ENCODE data around the gene MARK2.

MARK2 gene

DNA sequence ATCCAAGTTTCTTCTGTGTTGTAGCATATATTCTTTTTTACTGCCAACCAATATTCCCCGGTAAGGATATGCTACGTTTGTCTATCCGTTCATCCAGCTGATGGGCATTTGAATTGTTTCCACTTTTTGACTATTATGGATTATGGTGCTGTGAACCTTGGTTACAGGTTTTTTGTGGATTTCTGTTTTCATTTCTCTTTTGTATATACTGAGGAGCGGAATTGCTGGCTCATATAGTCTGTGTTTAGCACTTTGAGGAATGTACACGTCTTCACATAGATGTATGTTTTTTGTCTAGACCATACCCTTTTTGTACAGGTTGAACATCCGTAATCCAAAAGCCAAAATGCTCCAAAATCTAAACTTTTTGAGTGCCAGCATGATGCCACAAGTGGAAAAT is 54.4 kb downstream of the MARK2 start:
- no peak overlapping the region for H3K4me3 ChIP-seq (ENCODE audit: low read depth, low read length)
- no peaks in the 10 kb centered on the region for H3K27me3 ChIP-seq (ENCODE audit: insufficient read depth, low read depth, severe bottlenecking)
- TF ChIP-seq, protein P1, sequence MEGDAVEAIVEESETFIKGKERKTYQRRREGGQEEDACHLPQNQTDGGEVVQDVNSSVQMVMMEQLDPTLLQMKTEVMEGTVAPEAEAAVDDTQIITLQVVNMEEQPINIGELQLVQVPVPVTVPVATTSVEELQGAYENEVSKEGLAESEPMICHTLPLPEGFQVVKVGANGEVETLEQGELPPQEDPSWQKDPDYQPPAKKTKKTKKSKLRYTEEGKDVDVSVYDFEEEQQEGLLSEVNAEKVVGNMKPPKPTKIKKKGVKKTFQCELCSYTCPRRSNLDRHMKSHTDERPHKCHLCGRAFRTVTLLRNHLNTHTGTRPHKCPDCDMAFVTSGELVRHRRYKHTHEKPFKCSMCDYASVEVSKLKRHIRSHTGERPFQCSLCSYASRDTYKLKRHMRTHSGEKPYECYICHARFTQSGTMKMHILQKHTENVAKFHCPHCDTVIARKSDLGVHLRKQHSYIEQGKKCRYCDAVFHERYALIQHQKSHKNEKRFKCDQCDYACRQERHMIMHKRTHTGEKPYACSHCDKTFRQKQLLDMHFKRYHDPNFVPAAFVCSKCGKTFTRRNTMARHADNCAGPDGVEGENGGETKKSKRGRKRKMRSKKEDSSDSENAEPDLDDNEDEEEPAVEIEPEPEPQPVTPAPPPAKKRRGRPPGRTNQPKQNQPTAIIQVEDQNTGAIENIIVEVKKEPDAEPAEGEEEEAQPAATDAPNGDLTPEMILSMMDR (IDR thresholded peaks at IDR 0.05; ENCODE audit: low read depth, low read length): no peak
- H3K27ac ChIP-seq: no peak overlapping the region
- H3K36me3 ChIP-seq: peaks cover 36% of the 10 kb centered on the region
- no peak for DNase-seq
- H3K9me3 ChIP-seq (ENCODE audit: severe bottlenecking): no peaks in the 10 kb centered on the region

DNA sequence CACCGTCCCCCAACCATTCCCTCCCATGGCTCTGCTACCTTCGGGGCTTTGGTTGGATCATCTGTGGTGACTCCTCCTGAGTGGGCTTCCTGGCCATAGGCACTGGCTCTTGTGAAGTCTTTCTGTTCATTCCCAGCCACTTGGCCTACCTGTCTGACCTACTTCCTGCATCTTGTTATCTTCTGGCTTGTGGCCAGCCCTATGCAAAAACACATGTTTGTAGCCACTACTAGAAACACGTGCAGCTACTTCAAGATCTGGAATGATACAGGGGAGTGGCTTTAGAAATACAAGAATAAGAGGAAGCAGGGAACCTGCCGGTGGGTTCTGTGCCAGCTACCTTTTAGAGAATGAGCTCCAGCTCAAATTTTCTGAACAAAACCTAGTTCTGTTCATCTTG is 57.2 kb downstream of the MARK2 start:
- no peaks in the 10 kb centered on the region for H3K9me3 ChIP-seq (ENCODE audit: severe bottlenecking)
- H3K27me3 ChIP-seq (ENCODE audit: insufficient read depth, low read depth, severe bottlenecking): no peaks in the 10 kb centered on the region
- DNase-seq: no peak
- H3K4me3 ChIP-seq (ENCODE audit: low read depth, low read length): no peak overlapping the region
- TF ChIP-seq, protein P1 (IDR thresholded peaks at IDR 0.05; ENCODE audit: low read depth, low read length): no peak
- no peak overlapping the region for H3K27ac ChIP-seq
- H3K36me3 ChIP-seq: peaks cover 62% of the 10 kb centered on the region

DNA sequence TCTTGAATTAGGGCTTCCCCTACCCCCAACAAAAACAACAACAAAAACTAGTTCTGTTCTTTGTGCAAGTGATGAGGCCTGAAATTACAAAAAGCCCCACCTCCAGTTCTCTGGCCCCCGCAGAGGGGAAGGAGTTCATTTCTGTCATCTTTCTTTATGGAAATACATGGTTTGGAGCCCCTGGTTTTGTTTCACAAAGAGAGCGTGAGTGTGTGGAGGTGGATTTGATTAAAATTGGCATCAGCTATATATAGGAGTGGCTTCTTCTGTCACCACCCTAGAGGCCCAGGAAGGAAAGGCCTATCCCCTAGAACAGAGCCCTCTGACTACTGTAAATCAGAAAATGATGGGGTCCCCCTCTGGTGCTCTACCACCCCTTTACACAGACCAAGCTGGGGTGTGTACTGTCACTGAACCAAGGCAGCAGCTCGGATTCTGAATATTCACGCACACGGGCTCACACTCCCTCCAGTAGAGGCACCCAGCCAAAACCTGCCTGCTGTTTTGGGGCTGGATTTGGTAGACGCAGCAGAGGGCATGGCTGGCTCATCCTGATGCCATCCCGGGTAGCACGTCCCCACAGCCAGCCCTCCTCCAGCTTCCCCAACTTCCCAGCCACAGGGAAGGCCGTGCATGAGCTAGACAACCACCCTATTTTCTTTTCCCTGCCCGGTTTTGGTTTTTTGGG is 58.7 kb downstream of the MARK2 start:
- H3K27ac ChIP-seq: no peak overlapping the region
- no peak overlapping the region for H3K4me3 ChIP-seq (ENCODE audit: low read depth, low read length)
- TF ChIP-seq, protein P1 (IDR thresholded peaks at IDR 0.05; ENCODE audit: low read depth, low read length): no peak
- H3K9me3 ChIP-seq (ENCODE audit: severe bottlenecking): no peaks in the 10 kb centered on the region
- H3K27me3 ChIP-seq (ENCODE audit: insufficient read depth, low read depth, severe bottlenecking): no peaks in the 10 kb centered on the region
- peaks cover 66% of the 10 kb centered on the region for H3K36me3 ChIP-seq
- no peak for DNase-seq

DNA sequence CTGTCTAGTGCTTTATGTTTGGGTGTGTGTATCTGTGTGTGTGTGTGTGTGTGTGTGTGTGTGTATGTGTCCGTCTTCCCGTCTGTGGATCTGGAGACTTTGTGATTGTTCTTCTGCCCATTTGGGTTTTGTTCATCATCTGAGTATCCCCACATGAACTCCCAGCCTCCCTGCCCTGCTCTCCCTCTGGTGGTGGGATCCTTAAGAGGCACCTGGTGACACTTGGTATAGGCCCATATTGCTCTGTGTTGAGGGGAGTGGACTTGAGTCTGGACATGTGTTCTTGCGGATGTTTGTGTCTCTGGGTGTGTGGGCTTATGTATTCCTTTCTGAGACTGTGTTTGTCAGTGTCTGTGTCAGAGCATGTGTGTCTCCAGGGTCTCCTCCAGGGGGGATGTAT is 62.8 kb downstream of the MARK2 start:
- Histone ChIP-seq H3K27me3 (ENCODE audit: insufficient read depth, low read depth, severe bottlenecking) (no peaks in the 10 kb centered on the region), H3K27ac (no peak overlapping the region), H3K4me3 (ENCODE audit: low read depth, low read length) (no peak overlapping the region), H3K36me3 (peaks cover 75% of the 10 kb centered on the region), H3K9me3 (ENCODE audit: severe bottlenecking) (no peaks in the 10 kb centered on the region)
- TF ChIP-seq, protein P1 (IDR thresholded peaks at IDR 0.05; ENCODE audit: low read depth, low read length): peak; percentile 44
- peak; percentile 27 for DNase-seq

DNA sequence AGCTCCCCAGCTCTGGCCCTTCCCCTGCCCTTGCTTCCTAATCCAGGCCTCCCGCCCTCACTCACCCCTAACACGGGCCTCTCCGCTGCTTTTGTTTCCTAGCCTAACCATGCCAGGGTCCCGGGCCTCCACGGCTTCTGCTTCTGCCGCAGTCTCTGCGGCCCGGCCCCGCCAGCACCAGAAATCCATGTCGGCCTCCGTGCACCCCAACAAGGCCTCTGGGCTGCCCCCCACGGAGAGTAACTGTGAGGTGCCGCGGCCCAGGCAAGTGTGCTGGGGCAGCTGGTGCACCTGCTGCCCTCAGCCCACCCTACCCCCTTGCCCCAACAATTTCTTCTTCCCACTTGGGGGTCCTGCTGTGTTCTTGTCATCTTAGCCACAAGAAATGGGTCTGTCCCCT is 65.0 kb downstream of the MARK2 start:
- Histone ChIP-seq H3K36me3 (peaks cover 69% of the 10 kb centered on the region), H3K27me3 (ENCODE audit: insufficient read depth, low read depth, severe bottlenecking) (no peaks in the 10 kb centered on the region), H3K4me3 (ENCODE audit: low read depth, low read length) (no peak overlapping the region), H3K27ac (no peak overlapping the region), H3K9me3 (ENCODE audit: severe bottlenecking) (no peaks in the 10 kb centered on the region)
- DNase-seq: no peak
- TF ChIP-seq, protein P1 (IDR thresholded peaks at IDR 0.05; ENCODE audit: low read depth, low read length): no peak

DNA sequence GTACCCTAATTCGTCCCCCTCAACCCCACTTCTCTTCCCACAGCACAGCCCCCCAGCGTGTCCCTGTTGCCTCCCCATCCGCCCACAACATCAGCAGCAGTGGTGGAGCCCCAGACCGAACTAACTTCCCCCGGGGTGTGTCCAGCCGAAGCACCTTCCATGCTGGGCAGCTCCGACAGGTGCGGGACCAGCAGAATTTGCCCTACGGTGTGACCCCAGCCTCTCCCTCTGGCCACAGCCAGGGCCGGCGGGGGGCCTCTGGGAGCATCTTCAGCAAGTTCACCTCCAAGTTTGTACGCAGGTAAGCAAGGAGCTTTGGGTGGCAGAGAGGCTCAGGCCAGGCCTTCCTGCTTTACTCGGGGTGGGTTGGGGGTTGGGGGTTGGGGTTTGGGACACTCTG is 65.8 kb downstream of the MARK2 start:
- Histone ChIP-seq H3K4me3 (ENCODE audit: low read depth, low read length) (no peak overlapping the region), H3K9me3 (ENCODE audit: severe bottlenecking) (no peaks in the 10 kb centered on the region), H3K36me3 (peaks cover 67% of the 10 kb centered on the region), H3K27me3 (ENCODE audit: insufficient read depth, low read depth, severe bottlenecking) (no peaks in the 10 kb centered on the region), H3K27ac (no peak overlapping the region)
- DNase-seq: no peak
- TF ChIP-seq, protein P1 (IDR thresholded peaks at IDR 0.05; ENCODE audit: low read depth, low read length): no peak
